IMR-90 (cell line): Measurements from ENCODE around the gene DEPDC5. TPM values are rescaled to one million over a fixed set of nuclear protein-coding genes. Genes with fewer than 3 reads are reported as not detected.
A peak's percentile ranks its signal among the peaks of the same experiment; 100 is the strongest.

Experiments
- ATAC-seq: fragments of 200-7000 bp; cut with Tn5 transposase; 2 replicates; pipeline ENCODE4 v1.9.1; 2020; ENCODE audit warnings: low read depth, mild to moderate bottlenecking, moderate library complexity
- BruUV-seq: library from RNA; stranded (reverse); fragments of 400-500 nt; replicated peaks from 2 replicates; lab custom pipeline; 2021; lab: Mats Ljungman, UMichigan
- CTCF ChIA-PET: fragments of 300-600 bp; formaldehyde crosslinking; extraction: SDS; loops from one replicate; lab custom pipeline; 2021; ENCODE audit warnings: antibody characterized with exemption; lab: Yijun Ruan, JAX
- POLR2A ChIA-PET: fragments of 300-600 bp; sonication (Branson Sonifier 250); formaldehyde crosslinking; loops from one replicate; lab custom pipeline; 2022; ENCODE audit warnings: antibody characterized with exemption; ENCODE audit not compliant: unreplicated experiment; lab: Charles Lee
- DNase-seq: peaks from one replicate; pipeline ENCODE4 v3.0.0; 2013
- H2AFZ ChIP-seq: replicated peaks from 2 replicates; pipeline ENCODE3; 2013; ENCODE audit warnings: low read length, mild to moderate bottlenecking; ENCODE audit not compliant: poor library complexity
- H2AK5ac ChIP-seq: 2 replicates; pipeline ENCODE4 v1.6.1; 2013; ENCODE audit warnings: low read depth, low read length, inconsistent platforms
- H2AK9ac ChIP-seq: replicated peaks from 2 replicates; pipeline ENCODE3; 2013; ENCODE audit warnings: mild to moderate bottlenecking, low read depth, low read length, moderate library complexity; ENCODE audit not compliant: poor library complexity
- H2BK120ac ChIP-seq: 2 replicates; pipeline ENCODE4 v1.6.1; 2013; ENCODE audit warnings: low read depth, low read length, inconsistent platforms
- H2BK15ac ChIP-seq: 3 replicates; pipeline ENCODE4 v1.6.1; 2013; ENCODE audit warnings: low read depth, low read length, inconsistent platforms
- H2BK20ac ChIP-seq: 2 replicates; pipeline ENCODE4 v1.6.1; 2013; ENCODE audit warnings: low read depth, mild to moderate bottlenecking, inconsistent platforms, low read length, moderate library complexity
- H2BK5ac ChIP-seq: 2 replicates; pipeline ENCODE4 v1.6.1; 2013; ENCODE audit warnings: mild to moderate bottlenecking, low read depth, low read length, inconsistent platforms; ENCODE audit not compliant: poor library complexity, severe bottlenecking
- H3K14ac ChIP-seq: replicated peaks from 2 replicates; pipeline ENCODE4 v1.6.1; 2013; ENCODE audit warnings: low read depth, low read length, inconsistent platforms
- H3K18ac ChIP-seq: 2 replicates; pipeline ENCODE4 v1.6.1; 2013; ENCODE audit warnings: low read depth, low read length, control low read depth
- H3K23ac ChIP-seq: 2 replicates; pipeline ENCODE4 v1.6.1; 2013; ENCODE audit warnings: low read depth, low read length, inconsistent platforms
- H3K27ac ChIP-seq: 2 replicates; pipeline ENCODE4 v1.5.1; 2013; ENCODE audit warnings: mild to moderate bottlenecking, control low read depth, low read length; ENCODE audit not compliant: insufficient read depth
- H3K27me3 ChIP-seq: 2 replicates; pipeline ENCODE4 v1.6.1; 2013; ENCODE audit warnings: low read length; ENCODE audit not compliant: control insufficient read depth, insufficient read depth
- H3K36me3 ChIP-seq: 2 replicates; pipeline ENCODE4 v1.6.1; 2013; ENCODE audit warnings: low read length, mixed read lengths; ENCODE audit not compliant: control insufficient read depth, insufficient read depth
- H3K4ac ChIP-seq: 2 replicates; pipeline ENCODE4 v1.6.1; 2013; ENCODE audit warnings: low read depth, low read length, inconsistent platforms
- H3K4me1 ChIP-seq: 2 replicates; pipeline ENCODE4 v1.6.1; 2013; ENCODE audit warnings: low read length, mixed read lengths; ENCODE audit not compliant: control insufficient read depth, insufficient read depth
- H3K4me2 ChIP-seq: 2 replicates; pipeline ENCODE4 v1.6.1; 2013; ENCODE audit warnings: low read depth, mild to moderate bottlenecking, control low read depth, low read length, moderate library complexity
- H3K4me3 ChIP-seq: 2 replicates; pipeline ENCODE4 v1.5.1; 2013; ENCODE audit warnings: low read depth, mild to moderate bottlenecking, control low read depth, low read length, moderate library complexity; ENCODE audit not compliant: insufficient read depth
- H3K56ac ChIP-seq: 2 replicates; pipeline ENCODE4 v1.6.1; 2013; ENCODE audit warnings: low read length, inconsistent platforms; ENCODE audit not compliant: insufficient read depth; ENCODE audit errors: extremely low read depth
- H3K79me1 ChIP-seq, 2 experiments: 2 replicates each; pipeline ENCODE4 v1.6.1; 2013; ENCODE audit warnings: low read length in 2 of 2, inconsistent platforms in 1 of 2, low read depth in 1 of 2
- H3K9ac ChIP-seq: 2 replicates; pipeline ENCODE4 v1.6.1; 2013; ENCODE audit warnings: low read depth, low read length, control low read depth
- H3K9me1 ChIP-seq: 2 replicates; pipeline ENCODE4 v1.6.1; 2013; ENCODE audit warnings: low read length, inconsistent platforms; ENCODE audit not compliant: insufficient read depth
- H3K9me3 ChIP-seq: 2 replicates; pipeline ENCODE4 v1.6.1; 2013; ENCODE audit warnings: low read length; ENCODE audit not compliant: control insufficient read depth, insufficient read depth
- H4K20me1 ChIP-seq: 2 replicates; pipeline ENCODE4 v1.6.1; 2013; ENCODE audit warnings: low read length, inconsistent platforms; ENCODE audit not compliant: insufficient read depth
- H4K5ac ChIP-seq: 2 replicates; pipeline ENCODE4 v1.6.1; 2013; ENCODE audit warnings: mild to moderate bottlenecking, low read depth, low read length, control low read depth
- H4K8ac ChIP-seq, 2 experiments: 2 replicates each; pipeline ENCODE4 v1.6.1; 2013; ENCODE audit warnings: low read depth in 2 of 2, low read length in 2 of 2, control low read depth in 1 of 2, inconsistent platforms in 1 of 2
- H4K91ac ChIP-seq: 2 replicates; pipeline ENCODE4 v1.6.1; 2013; ENCODE audit warnings: low read depth, low read length, inconsistent platforms; ENCODE audit not compliant: insufficient read depth
- BHLHE40 ChIP-seq: fragments of 150-350 bp; IDR thresholded peaks from 2 replicates; pipeline ENCODE4 v1.6.1; 2016; ENCODE audit warnings: mild to moderate bottlenecking, low read depth, low read length
- USF2 ChIP-seq: fragments of 150-350 bp; IDR thresholded peaks from 2 replicates; pipeline ENCODE4 v1.6.1; 2017; ENCODE audit warnings: mild to moderate bottlenecking, antibody characterized with exemption, low read length, low read depth
- WGBS, 2 experiments: methylation state at CpG; one replicate each; pipeline versions ENCODE4 v1.1.5 to v1.1.7; 2013; ENCODE audit warnings: missing lambda C conversion rate in 2 of 2; ENCODE audit not compliant: insufficient read length in 1 of 2; ENCODE audit errors: extremely low coverage in 2 of 2; 5-methylcytosine and 5-hydroxymethylcytosine counted together
- dilution Hi-C: fragments of 300-500 bp; cut with HindIII; formaldehyde crosslinking; loops from one replicate; pipeline ENCODE4 v1.14.3; 2018; ENCODE audit warnings: low sequenced_read_pairs; ENCODE audit not compliant: unreplicated experiment
- in situ Hi-C: fragments of 300-500 bp; cut with MboI; formaldehyde crosslinking; loops from 3 replicates; pipeline ENCODE4 v1.14.3; 2019; ENCODE audit warnings: low sequenced_read_pairs, inconsistent platforms, mixed read lengths
- intact Hi-C: fragments of 100-400 bp; cut with micrococcal nuclease; formaldehyde crosslinking; loops from 2 replicates; pipeline ENCODE4 v1.10.0; 2022
- polyA plus RNA-seq, 3 experiments: library from polyadenylated mRNA; depleted of rRNA; stranded (reverse); fragments of >200 nt; gene quantifications; 2 replicates each; pipeline ENCODE4 v1.2.3, GENCODE V29; 2012; ENCODE audit warnings: low replicate concordance in 1 of 3
- total RNA-seq: library from RNA; depleted of rRNA; stranded (reverse); fragments of >200 nt; gene quantifications from 2 replicates; pipeline ENCODE4 v1.2.3, GENCODE V29; 2012

Gene DEPDC5
- total and polyA plus RNA-seq, 2 of the 4 experiments (the other 2 are of a cell fraction), result 6.6 to 12.9 TPM

GRCh38 chr22:31929167-31929930 lies 175.5 kb downstream of the DEPDC5 start:
- Histone ChIP-seq H3K9ac (no peak overlapping the region), H3K4ac (no peak overlapping the region), H2AK5ac (no peak overlapping the region), H3K36me3 (no peaks in the 10 kb centered on the region), H2BK120ac (no peak overlapping the region), H2AFZ (peak overlapping the region; percentile 5), H4K91ac (no peak overlapping the region), H3K79me1 (no peaks in the 10 kb centered on the region), H3K9me3 (no peaks in the 10 kb centered on the region), H3K27me3 (peaks cover 22% of the 10 kb centered on the region), H4K20me1 (no peaks in the 10 kb centered on the region), H3K14ac (no peak overlapping the region), H4K8ac (no peak overlapping the region), H2BK15ac (no peak overlapping the region), H3K27ac (no peak overlapping the region), H3K4me2 (no peak overlapping the region), H3K9me1 (0 out of 2 replicates have a peak, but pooled peaks cover 2% of the 10 kb centered on the region), H2BK20ac (no peak overlapping the region), H3K56ac (no peak overlapping the region), H2AK9ac (no peak overlapping the region), H3K18ac (no peak overlapping the region), H4K5ac (no peak overlapping the region), H3K23ac (no peak overlapping the region), H2BK5ac (no peak overlapping the region), H3K4me1 (no peaks in the 10 kb centered on the region), H3K4me3 (no peak overlapping the region)
- ChIA-PET POLR2A (no interaction called here), CTCF (interaction anchor here (0.7 kb wide), 1 partner anchor 71 kb away, joined by 3 read pairs; no protein-coding TSS in a partner anchor)
- BruUV-seq, result no TSS peak
- TF ChIP-seq USF2, result peak; percentile 41; the same call in 1 of the 2 replicates
- TF ChIP-seq BHLHE40, result no peak
- in situ Hi-C loops, result no loop called here
- dilution Hi-C loops, result no loop called here
- DNase-seq (peak; percentile 51), ATAC-seq (peak; percentile 48)
- WGBS, 2 experiments, result 47% methylated on average over 3 of the region's 8 CpGs; no CpG with 5 or more reads in 1 of the 2 experiments
- intact Hi-C loops, result no loop called here
